Common myeloid progenitor, CD34-positive (primary cell): ENCODE data around the gene PIK3C2A.
A peak's percentile ranks its signal among the peaks of the same experiment; 100 is the strongest.
"Not testable (repeated sequence)": the region's sequence is repeated elsewhere in the genome, so short reads cannot be mapped to it uniquely, and the experiment has no call there.

ENCODE experiments used
- CTCF ChIA-PET: fragments of 350-600 bp; sonication (Branson Sonifier 250); formaldehyde crosslinking; loops from one replicate; lab custom pipeline; 2021; ENCODE audit warnings: antibody characterized with exemption; lab: Charles Lee
- POLR2A ChIA-PET: fragments of 350-600 bp; sonication (Branson Sonifier 250); formaldehyde crosslinking; loops from one replicate; lab custom pipeline; 2021; ENCODE audit warnings: antibody characterized with exemption; lab: Charles Lee
- DNase-seq, 3 donors: peaks; one replicate each; pipeline versions ENCODE4 v3.0.0 to v3.0.0-alpha.2; 2013
- H3K27ac ChIP-seq, 2 experiments: 1 replicate in 1 of 2; 2 replicates in 1 of 2; pipeline ENCODE4 v1.7.0; 2013; ENCODE audit warnings: inconsistent platforms in 2 of 2, low read length in 2 of 2, mild to moderate bottlenecking in 2 of 2, low read depth in 1 of 2, moderate library complexity in 1 of 2; ENCODE audit not compliant: severe bottlenecking in 2 of 2, insufficient read depth in 1 of 2, poor library complexity in 1 of 2
- H3K27me3 ChIP-seq, 5 experiments: replicated peaks in 2 of 5; 1 replicate in 3 of 5; 2 replicates in 2 of 5; pipeline versions ENCODE4 v1.6.1 to v1.7.0; 2013; ENCODE audit warnings: low read length in 4 of 5, mild to moderate bottlenecking in 2 of 5, moderate library complexity in 2 of 5, inconsistent platforms in 1 of 5; ENCODE audit not compliant: insufficient read depth in 5 of 5, control insufficient read depth in 4 of 5
- H3K36me3 ChIP-seq, 4 experiments: 1 replicate in 2 of 4; 2 replicates in 2 of 4; pipeline versions ENCODE4 v1.6.1 to v1.7.0; 2013; ENCODE audit warnings: low read length in 3 of 4, control low read depth in 1 of 4, mild to moderate bottlenecking in 1 of 4; ENCODE audit not compliant: control insufficient read depth in 4 of 4, insufficient read depth in 4 of 4
- H3K4me1 ChIP-seq, 4 experiments: 1 replicate in 3 of 4; 2 replicates in 1 of 4; pipeline versions ENCODE4 v1.6.1 to v1.7.1; 2013; ENCODE audit warnings: low read length in 3 of 4, mild to moderate bottlenecking in 3 of 4, control low read depth in 1 of 4, inconsistent platforms in 1 of 4, moderate library complexity in 1 of 4; ENCODE audit not compliant: control insufficient read depth in 4 of 4, insufficient read depth in 4 of 4; ENCODE audit errors: control extremely low read depth in 1 of 4
- H3K4me3 ChIP-seq, 7 experiments: 1 replicate in 4 of 7; 2 replicates in 3 of 7; pipeline versions ENCODE4 v1.5.1 to v1.7.0; 2013; ENCODE audit warnings: mild to moderate bottlenecking in 7 of 7, low read length in 6 of 7, moderate library complexity in 6 of 7, inconsistent platforms in 2 of 7, low read depth in 2 of 7, control low read depth in 1 of 7; ENCODE audit not compliant: insufficient read depth in 4 of 7, control insufficient read depth in 1 of 7; ENCODE audit errors: extremely low read depth in 1 of 7
- H3K9me3 ChIP-seq, 5 experiments: 1 replicate in 4 of 5; 2 replicates in 1 of 5; pipeline versions ENCODE4 v1.6.1 to v1.7.1; 2013; ENCODE audit warnings: low read length in 4 of 5, mild to moderate bottlenecking in 2 of 5, inconsistent platforms in 1 of 5, low read depth in 1 of 5, moderate library complexity in 1 of 5; ENCODE audit not compliant: control insufficient read depth in 4 of 5, insufficient read depth in 2 of 5; ENCODE audit errors: control extremely low read depth in 1 of 5
- WGBS: methylation state at CpG from one replicate; pipeline ENCODE4 v1.1.5; 2013; ENCODE audit not compliant: insufficient coverage; 5-methylcytosine and 5-hydroxymethylcytosine counted together

PIK3C2A gene

DNA sequence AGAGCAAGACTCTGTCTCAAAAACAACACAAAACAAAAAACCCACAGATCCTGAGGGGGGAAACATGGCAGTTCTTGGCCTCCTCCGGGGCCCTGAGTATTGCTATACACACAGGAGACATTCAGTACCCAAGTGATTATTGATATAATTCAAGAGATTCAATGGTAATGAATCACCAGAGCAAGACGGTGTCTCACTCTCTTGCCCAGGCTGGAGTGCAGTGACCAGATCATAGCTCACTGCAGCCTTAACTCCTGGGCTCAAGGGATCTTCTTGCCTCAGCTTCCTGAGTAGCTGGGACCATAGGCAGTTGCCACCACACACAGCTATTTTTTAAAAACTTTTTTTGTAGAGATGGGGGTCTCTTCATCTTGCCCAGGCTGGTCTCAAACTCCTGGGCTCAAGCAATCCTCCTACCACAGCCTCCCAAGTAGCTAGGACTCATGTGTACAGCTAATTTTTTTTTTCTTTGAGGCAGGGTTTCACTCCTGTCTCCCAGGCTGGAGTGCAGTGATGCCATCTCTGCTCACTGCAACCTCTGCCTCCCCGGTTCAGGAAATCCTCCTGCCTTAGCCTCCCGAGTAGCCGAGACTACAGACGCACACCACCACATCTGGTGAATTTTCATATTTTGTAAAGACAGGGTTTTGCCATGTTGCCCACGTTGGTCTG is 21.8 kb upstream of the PIK3C2A start:
- Histone ChIP-seq H3K4me1 (peaks cover 0 to 10% (median 4%) of the 10 kb centered on the region in 4 experiments), H3K36me3 (no peaks in the 10 kb centered on the region), H3K4me3 (no peak overlapping the region), H3K9me3 (no peaks in the 10 kb centered on the region), H3K27ac (no peak overlapping the region), H3K27me3 (no peaks in the 10 kb centered on the region)
- 79% methylated on average over 6 of the region's 7 CpGs for WGBS
- POLR2A ChIA-PET, result interaction anchor here (0.7 kb wide), 1 partner anchor 120 kb away, joined by 3 read pairs; no protein-coding TSS in a partner anchor
- CTCF ChIA-PET, result interaction anchor here (0.9 to 2.1 kb wide), 22 partner anchors 9 to 283 kb away, joined by 3 to 11 read pairs (median 5); partner anchors contain the start of gene NUCB2
- DNase-seq, result no peak

DNA sequence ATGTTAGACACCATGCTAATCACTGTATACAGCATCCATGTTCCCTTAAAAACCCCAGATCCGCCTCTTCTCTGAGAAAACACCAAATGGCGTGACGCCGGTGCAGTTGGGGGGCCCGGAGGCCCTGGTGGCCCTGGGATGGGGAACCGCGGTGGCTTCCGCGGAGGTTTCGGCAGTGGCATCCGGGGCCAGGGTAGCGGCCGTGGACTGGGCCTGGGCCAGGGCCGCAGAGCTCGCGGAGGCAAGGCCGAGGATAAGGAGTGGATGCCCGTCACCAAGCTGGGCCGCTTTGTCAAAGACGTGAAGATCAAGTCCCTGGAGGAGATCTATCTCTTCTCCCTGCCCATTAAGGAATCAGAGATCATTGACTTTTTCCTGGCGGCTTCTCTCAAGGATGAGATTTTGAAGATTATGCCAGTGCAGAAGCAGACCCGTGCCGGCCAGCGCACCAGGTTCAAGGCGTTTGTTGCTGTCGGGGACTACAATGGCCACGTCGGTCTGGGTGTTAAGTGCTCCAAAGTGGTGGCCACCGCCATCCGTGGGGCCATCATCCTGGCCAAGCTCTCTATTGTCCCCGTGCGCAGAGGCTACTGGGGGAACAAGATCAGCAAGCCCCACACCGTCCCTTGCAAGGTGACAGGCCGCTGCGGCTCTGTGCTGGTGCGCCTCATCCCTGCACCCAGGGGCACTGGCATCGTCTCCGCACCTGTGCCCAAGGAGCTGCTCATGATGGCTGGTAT is 20.6 kb upstream of the PIK3C2A start:
- CTCF ChIA-PET, result interaction anchor here (1.0 to 2.0 kb wide), 2 partner anchors 18 to 278 kb away, joined by 5 read pairs; no protein-coding TSS in a partner anchor
- WGBS, result 97% methylated on average over 33 of the region's 38 CpGs

DNA sequence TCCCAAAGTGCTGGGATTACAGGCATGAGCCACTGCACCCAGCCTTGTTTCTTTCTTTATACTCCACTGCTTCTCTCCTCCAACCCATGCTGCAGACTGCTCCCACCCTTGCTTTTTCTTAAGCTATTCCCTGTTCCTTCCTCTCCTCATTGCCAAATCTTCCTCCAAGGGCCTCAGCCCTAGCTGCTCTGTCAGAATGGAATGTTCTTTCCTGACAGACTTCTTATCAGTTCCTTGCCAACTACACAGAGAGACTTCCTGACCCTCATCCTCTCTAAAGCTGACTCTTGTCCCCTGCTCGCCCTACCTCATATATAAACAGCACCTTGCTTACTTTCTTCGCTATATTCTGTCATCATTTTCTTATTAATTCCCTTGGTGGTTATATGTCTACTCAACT is 16.9 kb upstream of the PIK3C2A start:
- POLR2A ChIA-PET, result interaction anchor here (0.7 kb wide), 1 partner anchor 1495 kb away, joined by 7 read pairs; no protein-coding TSS in a partner anchor
- H3K36me3 ChIP-seq, result no peaks in the 10 kb centered on the region
- no peak overlapping the region for H3K4me3 ChIP-seq
- CTCF ChIA-PET, result interaction anchor here (1.3 kb wide), 1 partner anchor 8 kb away, joined by 3 read pairs; no protein-coding TSS in a partner anchor
- H3K27me3 ChIP-seq, result no peaks in the 10 kb centered on the region
- no peak overlapping the region for H3K27ac ChIP-seq
- no peaks in the 10 kb centered on the region for H3K9me3 ChIP-seq
- H3K4me1 ChIP-seq, result peaks cover 0 to 8% (median 3%) of the 10 kb centered on the region in 4 experiments
- no peak for DNase-seq
- WGBS, result no CpG with 5 or more reads among the region's 2 CpGs

More for the DNA sequence above, 20.6 kb upstream of the PIK3C2A start:
- H3K4me3 ChIP-seq, POLR2A ChIA-PET, H3K4me1 ChIP-seq, H3K27ac ChIP-seq, H3K36me3 ChIP-seq, DNase-seq, H3K9me3 ChIP-seq, H3K27me3 ChIP-seq: not testable (repeated sequence)

DNA sequence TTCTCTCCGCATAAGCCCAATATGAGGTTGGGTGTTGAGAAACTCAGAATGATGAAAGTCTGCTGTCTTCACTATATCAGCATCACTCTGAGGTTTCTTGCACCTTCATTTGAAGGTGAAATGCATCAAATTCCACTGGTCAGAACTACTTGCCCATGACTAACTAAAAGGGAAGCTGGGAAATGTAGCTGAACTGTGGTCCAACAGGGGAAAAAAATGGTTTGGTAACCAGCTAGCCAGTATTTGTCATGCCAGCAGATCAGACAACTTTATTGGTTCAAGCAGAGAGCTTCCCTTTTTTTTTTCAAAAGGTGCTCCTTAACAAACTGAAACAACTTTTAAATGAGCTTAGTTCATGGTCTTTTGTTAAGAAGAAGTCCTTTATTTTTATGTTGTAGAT is 14.2 kb upstream of the PIK3C2A start:
- no peaks in the 10 kb centered on the region for H3K9me3 ChIP-seq
- 80% methylated on average over 1 of the region's 1 CpG for WGBS
- H3K27me3 ChIP-seq, result no peaks in the 10 kb centered on the region
- peak overlapping the region in 1 of 2 experiments; percentile 8 for H3K27ac ChIP-seq
- POLR2A ChIA-PET, result interaction anchor here (0.6 kb wide), 1 partner anchor 23 kb away, joined by 3 read pairs; no protein-coding TSS in a partner anchor
- H3K4me1 ChIP-seq, result peaks cover 0 to 8% (median 3%) of the 10 kb centered on the region in 4 experiments
- no peaks in the 10 kb centered on the region for H3K36me3 ChIP-seq
- CTCF ChIA-PET, result interaction anchor here (1.5 to 2.2 kb wide), 4 partner anchors 10 to 53 kb away, joined by 4 to 10 read pairs (median 6); no protein-coding TSS in a partner anchor
- DNase-seq, result peak in 2 of 3 donors; percentile 49 to 56
- no peak overlapping the region for H3K4me3 ChIP-seq

DNA sequence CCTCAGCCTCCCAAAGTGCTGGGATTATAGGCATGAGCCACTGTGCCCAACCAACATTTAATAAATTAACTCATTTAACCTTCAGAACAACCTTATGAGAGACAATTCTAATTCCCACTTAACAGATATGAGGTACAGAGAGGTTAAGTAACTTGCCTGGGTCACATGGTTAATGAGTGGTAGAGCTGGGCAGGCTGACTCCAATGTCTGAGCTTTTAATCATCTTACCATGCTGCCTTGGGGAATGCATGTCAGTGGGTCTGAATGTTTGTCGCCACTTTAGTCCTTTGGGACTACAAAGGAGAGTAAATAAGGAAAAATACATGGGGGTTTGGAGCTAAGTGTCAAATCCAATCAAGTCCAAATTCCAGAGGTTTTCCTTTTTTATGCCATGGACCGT is 11.2 kb upstream of the PIK3C2A start:
- 100% methylated on average over 1 of the region's 2 CpGs for WGBS
- Histone ChIP-seq H3K36me3 (no peaks in the 10 kb centered on the region), H3K4me1 (peaks cover 0 to 6% (median under 1%) of the 10 kb centered on the region in 4 experiments), H3K4me3 (no peak overlapping the region), H3K27ac (no peak overlapping the region), H3K27me3 (no peaks in the 10 kb centered on the region), H3K9me3 (peaks cover 0 to 5% (median 0%) of the 10 kb centered on the region in 5 experiments)
- no peak for DNase-seq
- CTCF ChIA-PET, result interaction anchor here (1.3 kb wide), 1 partner anchor 9 kb away, joined by 5 read pairs; no protein-coding TSS in a partner anchor
- POLR2A ChIA-PET, result no interaction called here

DNA sequence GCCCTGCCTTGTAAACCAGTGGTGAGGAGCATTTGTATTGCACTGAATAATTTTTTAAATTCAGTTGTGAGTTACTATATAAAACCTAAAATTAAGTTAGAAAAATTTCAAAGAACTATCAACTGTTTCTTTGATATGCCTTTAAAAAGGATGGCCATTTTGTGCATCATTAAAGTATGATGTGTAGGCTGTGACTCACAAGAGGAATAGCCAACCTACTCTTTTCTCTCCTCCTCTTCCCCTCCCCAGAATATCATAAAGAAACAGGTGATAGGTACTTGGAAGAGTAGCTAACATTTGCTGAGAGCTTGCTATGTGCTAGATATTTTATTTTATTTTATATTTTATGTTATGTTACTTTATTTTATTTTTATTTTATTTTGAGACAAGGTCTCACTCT is 10.6 kb upstream of the PIK3C2A start:
- Histone ChIP-seq H3K4me1 (peaks cover 0 to 6% (median under 1%) of the 10 kb centered on the region in 4 experiments), H3K27ac (no peak overlapping the region), H3K36me3 (no peaks in the 10 kb centered on the region), H3K9me3 (peaks cover 0 to 5% (median 0%) of the 10 kb centered on the region in 5 experiments), H3K27me3 (no peaks in the 10 kb centered on the region), H3K4me3 (no peak overlapping the region)
- CTCF ChIA-PET, result interaction anchor here (1.3 kb wide), 1 partner anchor 8 kb away, joined by 5 read pairs; no protein-coding TSS in a partner anchor
- POLR2A ChIA-PET, result no interaction called here
- no peak for DNase-seq
